Activated naive CD4-positive, alpha-beta T cell treated with anti-CD3 and anti-CD28 coated beads, Interleukin-2, amount 50 U/mL, for 72 hours (primary cell): Measurements from ENCODE around the gene TNNT3. TPM values are rescaled to one million over a fixed set of nuclear protein-coding genes. Genes with fewer than 3 reads are reported as not detected.
A peak's percentile ranks its signal among the peaks of the same experiment; 100 is the strongest.
"Not testable (repeated sequence)": the region's sequence is repeated elsewhere in the genome, so short reads cannot be mapped to it uniquely, and the experiment has no call there.

Experiments
- ATAC-seq, 2 donors: fragments of 150-1000 bp; cut with Tn5 transposase; 2 replicates each; pipeline ENCODE4 v1.10.0; 2021; ENCODE audit warnings: mild to moderate bottlenecking in 2 of 2, moderate library complexity in 2 of 2
- DNase-seq, 2 donors: peaks; one replicate each; pipeline ENCODE4 v3.0.0; 2021 to 2022; ENCODE audit warnings: low spot score in 2 of 2
- H3K27ac Mint-ChIP-seq, 2 donors: one replicate each; pipeline ENCODE4 v1.8.0; 2022; ENCODE audit warnings: mild to moderate bottlenecking in 2 of 2, mixed read lengths in 2 of 2
- H3K36me3 Mint-ChIP-seq, 2 donors: one replicate each; pipeline ENCODE4 v1.8.0; 2022; ENCODE audit warnings: mixed read lengths in 2 of 2
- H3K9me3 Mint-ChIP-seq, 2 donors: one replicate each; pipeline ENCODE4 v1.8.0; 2022; ENCODE audit warnings: mixed read lengths in 2 of 2
- total RNA-seq, 2 donors: library from RNA; stranded (reverse); gene quantifications; one replicate each; pipeline ENCODE4 v1.2.3, GENCODE V29; 2022

The TNNT3 gene
- total RNA-seq, 2 donors from 2014 or later: 10.3 to 12.9 TPM

DNA sequence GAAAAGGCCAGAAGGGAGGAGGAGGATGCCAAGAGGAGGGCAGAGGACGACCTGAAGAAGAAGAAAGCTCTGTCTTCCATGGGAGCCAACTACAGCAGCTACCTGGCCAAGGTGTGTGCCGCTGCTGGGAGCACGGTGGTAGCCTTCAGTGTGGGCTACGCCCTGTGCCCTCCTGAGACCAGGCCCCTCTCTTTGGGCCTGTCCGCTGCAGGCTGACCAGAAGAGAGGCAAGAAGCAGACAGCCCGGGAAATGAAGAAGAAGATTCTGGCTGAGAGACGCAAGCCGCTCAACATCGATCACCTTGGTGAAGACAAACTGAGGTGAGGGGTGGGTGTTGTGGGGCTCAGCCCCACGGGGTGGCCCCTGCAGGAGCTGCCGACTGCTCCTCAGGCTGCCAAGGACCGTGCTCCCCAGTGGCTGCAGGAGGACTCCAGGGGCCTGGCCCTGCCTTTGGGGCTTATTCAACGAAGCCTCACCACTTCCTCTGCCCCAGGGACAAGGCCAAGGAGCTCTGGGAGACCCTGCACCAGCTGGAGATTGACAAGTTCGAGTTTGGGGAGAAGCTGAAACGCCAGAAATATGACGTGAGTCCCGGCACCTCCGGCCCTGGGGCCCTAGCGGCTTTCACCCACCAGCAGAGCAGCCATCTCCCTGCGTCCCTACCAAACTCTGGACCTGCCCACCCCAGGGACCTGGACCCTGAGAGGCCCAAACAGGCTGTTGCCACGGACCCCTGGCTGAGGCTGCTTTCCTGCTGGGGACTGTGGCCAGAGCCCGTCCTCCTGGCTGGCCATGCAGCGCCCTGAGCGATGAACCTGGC is 15.0 kb downstream of the TNNT3 start:
- Mint-ChIP-seq H3K36me3 (no peaks in the 10 kb centered on the region), H3K9me3 (no peaks in the 10 kb centered on the region)
- peak in 1 of 2 donors; percentile 50 for DNase-seq

DNA sequence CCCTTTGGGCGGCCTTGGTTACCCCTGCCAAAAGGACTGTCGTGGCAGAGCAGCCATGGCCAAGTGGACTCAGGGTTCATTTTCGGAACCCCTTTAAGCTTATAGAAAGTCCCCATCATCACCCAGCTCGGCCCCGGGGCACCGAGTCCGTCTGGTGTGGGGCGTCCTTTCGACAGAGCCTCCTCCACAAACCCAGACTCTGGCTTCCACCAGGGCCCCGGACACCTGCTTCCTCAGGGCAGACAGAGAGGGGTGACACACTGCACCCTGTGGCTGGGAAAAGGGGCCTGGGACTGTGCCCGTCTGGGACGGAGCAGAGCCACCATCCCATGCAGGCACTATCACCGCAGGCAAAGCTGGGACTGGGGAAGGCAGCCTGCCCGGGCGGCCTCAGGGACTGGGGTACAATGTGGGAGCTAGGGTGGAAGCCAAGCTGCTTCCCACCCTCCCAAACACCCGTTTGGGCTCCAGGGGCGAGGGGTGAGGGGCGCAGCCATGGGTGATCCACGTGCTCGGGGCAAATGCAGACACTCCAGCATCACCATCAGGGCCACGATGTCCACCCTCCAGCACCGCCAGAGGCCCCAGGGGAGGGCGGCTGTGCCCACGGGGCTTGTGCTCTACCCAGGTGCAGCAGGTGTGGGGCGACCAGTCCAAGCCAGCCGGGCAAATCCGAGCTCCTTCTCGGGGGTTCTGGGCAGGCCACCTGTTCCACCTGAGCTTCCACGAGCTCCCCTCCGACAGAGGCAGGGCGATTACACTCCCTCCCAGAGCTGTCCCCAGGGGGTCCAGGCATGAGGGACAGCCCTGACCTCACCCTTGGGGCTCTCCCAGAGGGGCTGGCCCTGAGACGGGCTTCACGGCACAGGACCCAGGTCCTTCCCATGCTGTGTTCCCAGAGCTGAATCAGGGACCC is 15.9 kb downstream of the TNNT3 start:
- H3K27ac Mint-ChIP-seq: no peak overlapping the region
- no peaks in the 10 kb centered on the region for H3K36me3 Mint-ChIP-seq
- peak in 1 of 2 donors; percentile 50 for DNase-seq
- no peak for ATAC-seq
- H3K9me3 Mint-ChIP-seq: no peaks in the 10 kb centered on the region

More for the DNA sequence above, 15.0 kb downstream of the TNNT3 start:
- no peak overlapping the region for H3K27ac Mint-ChIP-seq
- no peak for ATAC-seq

DNA sequence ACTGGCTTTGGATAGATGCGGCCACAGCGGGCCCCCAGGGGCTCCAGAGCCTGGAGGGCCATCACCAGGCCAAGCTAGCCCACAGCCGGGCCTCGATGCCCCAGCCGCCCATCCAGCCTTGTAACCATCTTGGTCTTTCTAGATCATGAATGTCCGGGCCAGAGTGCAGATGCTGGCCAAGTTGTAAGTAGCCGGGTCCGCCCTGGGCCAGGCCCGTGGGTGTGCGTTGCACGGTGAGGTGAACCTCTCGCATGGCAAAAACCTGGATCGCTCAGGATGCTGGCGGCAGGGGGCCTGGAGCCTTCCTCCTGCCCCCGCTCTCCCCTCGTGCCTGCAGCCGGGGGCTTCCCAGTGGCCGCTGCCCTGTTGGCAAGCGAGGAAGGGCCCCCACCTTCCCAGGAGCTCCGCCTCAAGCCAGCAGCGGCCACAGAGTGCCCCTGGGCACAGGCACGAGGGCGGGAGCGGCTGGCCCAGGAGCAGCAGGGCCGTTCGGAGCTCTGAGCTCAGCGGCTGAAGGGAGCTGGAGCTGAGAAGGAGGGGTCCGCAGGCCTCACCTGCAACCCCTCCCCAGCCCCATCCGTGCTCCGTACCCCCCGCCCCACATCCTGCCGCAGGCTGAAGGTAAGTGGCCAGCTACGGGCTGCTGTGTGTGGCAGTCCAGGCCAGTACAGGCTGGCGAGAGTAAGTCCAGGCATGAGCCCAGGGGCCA is 16.7 kb downstream of the TNNT3 start:
- Mint-ChIP-seq H3K36me3 (no peaks in the 10 kb centered on the region), H3K27ac (no peak overlapping the region), H3K9me3 (no peaks in the 10 kb centered on the region)
- DNase-seq (peak in 1 of 2 donors; percentile 41), ATAC-seq (no peak)

DNA sequence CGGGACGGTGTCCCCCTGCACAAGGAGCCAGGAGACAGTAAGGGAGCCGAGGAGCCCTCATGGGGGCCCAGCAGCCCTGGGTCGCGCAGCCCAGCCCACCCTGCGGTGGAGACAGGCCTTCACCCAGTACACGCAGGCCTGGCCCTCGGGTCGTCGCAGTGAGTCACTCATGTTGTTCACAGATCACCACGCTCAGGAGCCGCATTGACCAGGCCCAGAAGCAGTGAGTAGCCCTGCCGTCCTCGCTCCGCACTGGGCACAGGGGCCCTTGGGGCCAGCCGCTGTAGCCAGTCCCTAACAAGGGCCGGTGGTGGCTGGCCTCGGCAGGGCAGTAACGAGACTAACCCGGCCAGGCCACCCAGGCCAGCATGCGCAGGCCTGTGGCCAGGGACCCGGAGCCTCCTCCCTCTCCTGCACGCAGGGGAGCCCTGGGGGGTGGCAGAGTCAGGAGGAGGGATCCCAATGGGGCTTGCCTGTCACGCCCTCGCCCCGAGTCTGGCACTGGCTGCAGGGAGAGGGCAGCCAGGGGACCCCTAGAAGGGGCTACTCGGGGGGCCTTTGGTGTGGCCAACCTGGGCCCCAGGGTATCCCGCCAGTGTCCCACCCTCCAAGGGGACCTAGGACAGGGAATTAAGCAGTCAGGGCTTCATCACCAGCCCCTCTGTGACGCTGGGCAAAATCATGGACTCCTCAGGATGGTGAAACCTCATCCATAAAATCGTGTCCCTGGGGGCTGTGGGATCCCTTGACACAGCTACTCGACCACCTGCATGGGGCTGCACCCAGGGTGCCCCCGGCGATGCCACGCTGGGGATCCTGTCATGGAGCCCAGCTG is 17.5 kb downstream of the TNNT3 start:
- peak in 1 of 2 donors; percentile 52 for DNase-seq
- no peak for ATAC-seq

DNA sequence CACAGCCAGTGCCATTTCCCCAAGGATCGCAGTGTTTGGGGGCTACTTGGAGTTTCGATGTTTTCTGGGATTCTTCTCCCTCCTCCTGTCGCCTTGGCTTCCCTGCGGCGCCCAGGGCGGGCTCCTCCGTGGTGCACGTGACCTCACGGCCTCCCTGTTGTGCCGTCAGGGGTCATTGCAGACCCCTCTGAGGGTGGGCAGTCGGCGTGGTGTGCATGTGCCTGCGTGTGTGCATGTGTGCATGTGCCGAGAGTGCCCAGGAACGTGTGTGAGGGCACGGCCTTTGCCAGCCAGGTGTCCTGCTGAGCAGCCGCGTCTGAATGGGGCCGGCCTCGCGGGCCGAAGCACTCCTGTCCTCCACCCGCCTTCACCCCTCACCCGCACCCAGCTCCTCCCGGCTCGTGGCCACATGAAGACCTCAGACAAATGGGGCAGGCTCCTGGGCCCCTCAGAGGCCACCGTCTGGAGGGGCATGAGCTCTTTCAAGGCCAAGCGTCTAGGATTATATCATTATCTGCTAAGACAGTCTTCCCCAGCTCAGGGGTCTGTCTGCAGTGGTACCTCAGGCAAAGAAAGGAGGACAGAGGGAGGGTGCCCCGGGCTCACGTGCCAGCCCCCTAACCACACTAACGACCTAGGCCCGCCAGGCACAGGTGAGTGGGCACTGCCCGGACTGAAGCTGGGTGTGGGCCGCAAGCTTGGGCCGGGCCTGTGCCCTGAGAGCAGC is 18.3 kb downstream of the TNNT3 start:
- no peak overlapping the region for H3K27ac Mint-ChIP-seq
- ATAC-seq (no peak), DNase-seq (peak in 1 of 2 donors; percentile 51)
- H3K36me3 Mint-ChIP-seq: no peaks in the 10 kb centered on the region
- no peaks in the 10 kb centered on the region for H3K9me3 Mint-ChIP-seq

More for the DNA sequence above, 17.5 kb downstream of the TNNT3 start:
- Mint-ChIP-seq H3K36me3 (no peaks in the 10 kb centered on the region), H3K27ac (no peak overlapping the region), H3K9me3 (no peaks in the 10 kb centered on the region)

DNA sequence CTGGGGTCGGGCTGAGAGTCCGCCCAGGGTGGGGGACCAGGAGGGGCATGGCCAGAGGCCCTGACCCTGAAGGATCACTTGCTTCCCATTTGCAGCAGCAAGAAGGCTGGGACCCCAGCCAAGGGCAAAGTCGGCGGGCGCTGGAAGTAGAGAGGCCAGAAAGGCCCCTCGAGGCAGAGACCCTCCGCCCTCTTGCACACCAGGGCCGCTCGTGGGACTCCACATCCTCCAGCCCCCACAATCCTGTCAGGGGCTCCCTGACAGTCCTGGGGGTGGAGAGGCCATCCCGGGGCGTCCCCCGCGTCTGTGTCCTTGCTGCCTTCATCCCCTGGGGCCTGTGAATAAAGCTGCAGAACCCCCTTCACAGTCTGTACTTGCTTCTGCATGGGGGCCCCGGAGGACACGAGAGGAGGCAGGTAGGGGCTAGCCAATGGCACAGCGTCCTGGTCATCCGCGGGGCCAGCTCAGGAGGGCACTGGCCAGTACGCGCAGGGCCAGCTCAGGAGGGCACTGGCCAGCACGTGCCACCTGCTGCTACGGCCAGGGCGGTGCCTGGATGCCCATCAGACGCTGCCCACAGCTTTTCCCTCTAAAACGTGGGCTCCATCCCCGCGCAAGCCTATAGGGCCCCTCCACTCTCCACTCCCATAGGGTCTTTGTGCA is 19.0 kb downstream of the TNNT3 start:
- ATAC-seq: no peak
- no peaks in the 10 kb centered on the region for H3K9me3 Mint-ChIP-seq
- peak in 1 of 2 donors; percentile 54 for DNase-seq
- no peaks in the 10 kb centered on the region for H3K36me3 Mint-ChIP-seq
- no peak overlapping the region for H3K27ac Mint-ChIP-seq

DNA sequence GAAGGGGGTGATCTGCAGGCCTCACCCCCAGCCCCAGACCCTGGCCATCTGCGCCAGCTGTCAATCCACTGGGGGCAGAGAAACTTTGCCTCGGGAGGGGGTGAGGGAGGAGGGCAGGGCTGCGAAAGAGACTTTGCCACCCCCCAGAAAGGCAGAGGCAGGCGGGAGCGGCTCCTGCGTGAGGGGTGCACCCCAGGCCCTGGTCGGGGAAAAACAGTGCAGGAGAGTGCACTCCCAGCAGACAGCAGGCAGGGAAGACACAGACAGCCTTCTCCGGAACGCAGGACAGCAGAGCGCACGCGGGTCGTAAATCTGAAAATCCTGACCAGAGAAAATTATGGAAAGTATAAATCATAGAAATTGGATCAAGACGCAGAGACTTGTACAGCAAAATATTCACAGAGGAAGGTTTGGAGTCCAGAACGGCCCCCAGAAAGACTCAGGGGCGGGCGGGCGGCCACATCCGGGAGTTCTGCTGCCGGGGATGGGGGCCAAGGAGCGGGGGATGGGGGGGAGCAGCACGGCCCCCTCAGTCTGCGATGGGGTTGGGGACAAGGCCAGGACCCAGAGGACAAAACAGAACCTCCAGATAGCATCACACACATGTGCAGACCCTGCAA is 19.6 kb downstream of the TNNT3 start:
- Mint-ChIP-seq H3K27ac (peak overlapping the region in 1 of 2 donors; percentile 26), H3K9me3 (no peaks in the 10 kb centered on the region), H3K36me3 (no peaks in the 10 kb centered on the region)
- DNase-seq: no peak
- peak in 1 of 2 donors; percentile 29 for ATAC-seq

DNA sequence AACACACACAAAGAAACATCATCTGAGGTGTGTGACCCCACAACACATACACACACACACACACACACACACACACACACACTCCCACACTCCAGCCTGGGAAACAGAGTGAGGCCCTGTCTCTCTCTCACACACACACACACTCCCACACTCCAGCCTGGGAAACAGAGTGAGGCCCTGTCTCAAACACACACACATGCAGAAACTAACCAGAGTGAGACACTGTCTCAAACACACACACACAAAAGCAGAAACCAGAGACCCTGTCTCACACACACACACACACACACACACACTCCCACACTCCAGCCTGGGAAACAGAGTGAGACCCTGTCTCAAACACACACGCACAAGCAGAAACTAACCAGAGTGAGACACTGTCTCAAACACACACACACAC is 20.3 kb downstream of the TNNT3 start:
- H3K27ac Mint-ChIP-seq: peak overlapping the region; percentile 26 to 53

DNA sequence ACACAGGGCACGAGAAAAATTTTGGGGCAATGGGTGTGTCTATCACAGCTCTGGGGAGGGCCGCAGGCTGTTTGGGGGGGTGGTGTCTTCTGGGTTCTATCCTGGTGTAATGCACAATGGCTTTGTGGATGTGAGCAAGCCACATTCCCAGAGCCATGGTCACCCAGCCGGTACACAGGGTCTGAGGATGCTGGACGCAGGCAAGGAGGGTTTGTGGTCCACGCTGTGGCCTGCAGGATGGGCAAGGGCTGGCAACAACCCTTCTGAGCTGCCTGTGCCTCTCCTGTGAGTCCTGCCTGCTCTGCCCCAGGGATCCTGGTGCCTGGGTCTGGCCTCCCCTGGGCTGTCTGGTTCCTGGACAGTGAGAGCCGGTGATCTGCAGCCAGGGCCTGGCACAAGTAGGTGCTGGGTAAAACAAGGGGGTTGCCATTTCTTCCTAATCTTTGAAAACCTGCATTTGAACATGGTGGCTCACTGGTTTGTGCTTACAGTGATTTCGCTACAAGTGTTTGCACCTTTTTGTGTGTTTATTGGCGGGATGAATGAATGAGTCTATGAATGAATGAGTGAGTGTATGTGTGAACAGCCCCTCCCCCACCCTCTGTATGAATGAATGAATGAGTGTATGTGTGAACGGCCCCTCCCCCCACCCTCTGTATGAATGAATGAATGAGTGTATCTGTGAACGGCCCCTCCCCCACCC is 23.2 kb downstream of the TNNT3 start:
- Mint-ChIP-seq H3K27ac (no peak overlapping the region), H3K36me3 (no peaks in the 10 kb centered on the region), H3K9me3 (no peaks in the 10 kb centered on the region)
- ATAC-seq (no peak), DNase-seq (peak in 1 of 2 donors; percentile 16)

More for the DNA sequence above, 20.3 kb downstream of the TNNT3 start:
- ATAC-seq, H3K36me3 Mint-ChIP-seq, H3K9me3 Mint-ChIP-seq: not testable (repeated sequence)
- peak in 1 of 2 donors; percentile 11 for DNase-seq

DNA sequence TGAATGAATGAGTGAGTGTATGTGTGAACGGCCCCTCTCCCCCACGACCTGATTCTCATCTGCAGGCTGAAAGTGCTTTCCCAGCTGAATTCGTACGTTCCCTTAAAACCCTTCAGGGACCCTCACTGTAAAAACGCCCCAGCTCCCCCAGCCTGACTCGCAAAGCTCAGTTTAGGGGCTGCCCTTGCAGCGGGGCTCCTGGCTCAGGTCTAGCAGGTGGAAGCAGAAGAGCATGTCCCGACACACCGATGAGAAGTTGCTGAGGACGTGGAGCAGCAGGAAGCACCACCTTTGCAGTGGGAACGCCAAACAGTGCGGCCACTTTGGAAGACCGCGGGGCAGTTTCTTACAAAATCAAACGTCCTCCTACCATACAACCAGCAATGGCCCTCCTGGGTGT is 24.1 kb downstream of the TNNT3 start:
- peak in 1 of 2 donors; percentile 52 for DNase-seq
- no peak for ATAC-seq
- H3K9me3 Mint-ChIP-seq: no peaks in the 10 kb centered on the region
- H3K36me3 Mint-ChIP-seq: no peaks in the 10 kb centered on the region
- no peak overlapping the region for H3K27ac Mint-ChIP-seq

DNA sequence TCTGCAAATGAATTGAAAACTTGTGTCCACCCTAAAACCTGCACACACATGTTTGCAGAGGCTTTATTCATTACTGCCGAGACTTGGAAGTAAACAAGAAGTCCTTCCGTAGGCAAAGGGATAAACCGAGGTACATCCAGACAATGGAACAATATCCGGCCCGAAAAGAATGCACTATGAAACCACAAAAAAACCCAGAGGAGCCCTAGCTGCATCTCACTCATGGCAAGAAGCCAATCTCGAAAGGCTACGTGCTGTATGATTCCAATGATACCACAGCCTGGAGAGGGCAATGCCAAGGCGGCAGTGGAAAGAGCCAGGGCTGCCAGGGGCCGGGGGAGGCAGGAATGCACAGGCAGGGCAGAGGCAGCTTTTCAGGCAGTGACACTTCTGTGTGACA is 24.5 kb downstream of the TNNT3 start:
- peak in 1 of 2 donors; percentile 39 for DNase-seq
- Mint-ChIP-seq H3K27ac (no peak overlapping the region), H3K36me3 (no peaks in the 10 kb centered on the region), H3K9me3 (no peaks in the 10 kb centered on the region)
- ATAC-seq: no peak

DNA sequence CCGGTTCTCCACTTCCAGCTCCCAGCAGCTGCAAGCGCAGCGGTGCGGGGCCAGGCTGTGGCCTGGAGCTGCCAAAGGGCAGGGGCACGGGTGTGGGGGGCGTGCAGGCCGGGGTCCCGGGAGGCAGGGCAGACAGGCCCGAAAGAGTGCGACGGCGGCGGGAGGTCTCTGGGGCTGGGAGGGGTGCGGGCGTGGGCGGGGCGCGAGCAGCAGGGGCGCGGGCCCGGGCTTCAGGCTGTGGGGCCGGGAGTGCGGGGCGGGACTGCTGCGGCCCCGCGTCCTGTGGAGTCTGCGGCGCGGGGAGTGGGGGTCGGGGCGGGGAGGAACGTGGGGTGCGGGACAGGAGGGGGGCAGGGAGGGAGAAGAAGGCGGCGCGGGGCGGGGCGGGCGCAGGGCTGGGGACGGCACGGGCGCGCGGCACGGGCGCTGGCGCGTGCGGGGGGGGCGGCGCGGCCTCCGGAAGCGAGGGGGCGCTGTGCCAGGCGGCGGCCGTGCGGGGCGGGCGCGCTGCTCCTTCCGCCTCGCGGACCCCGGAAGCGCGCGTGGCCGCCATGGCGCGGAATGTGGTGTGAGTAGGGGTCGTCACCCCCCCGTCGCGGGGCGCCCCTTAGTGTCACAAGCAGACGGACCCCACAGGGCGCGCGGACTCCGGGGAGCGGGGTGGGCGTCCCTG is 27.4 kb downstream of the TNNT3 start, which contains the start of gene MRPL23:
MRPL23 (plus strand) TSS at position 521 of the 673 bp plus-strand sequence; CDS start at position 552, 31 bp downstream.
- H3K36me3 Mint-ChIP-seq: no peaks in the 10 kb centered on the region
- DNase-seq: peak in 1 of 2 donors; percentile 52
- peak; percentile 76 to 86 for ATAC-seq
- no peaks in the 10 kb centered on the region for H3K9me3 Mint-ChIP-seq
- H3K27ac Mint-ChIP-seq: no peak within 1 kb of the TSS

DNA sequence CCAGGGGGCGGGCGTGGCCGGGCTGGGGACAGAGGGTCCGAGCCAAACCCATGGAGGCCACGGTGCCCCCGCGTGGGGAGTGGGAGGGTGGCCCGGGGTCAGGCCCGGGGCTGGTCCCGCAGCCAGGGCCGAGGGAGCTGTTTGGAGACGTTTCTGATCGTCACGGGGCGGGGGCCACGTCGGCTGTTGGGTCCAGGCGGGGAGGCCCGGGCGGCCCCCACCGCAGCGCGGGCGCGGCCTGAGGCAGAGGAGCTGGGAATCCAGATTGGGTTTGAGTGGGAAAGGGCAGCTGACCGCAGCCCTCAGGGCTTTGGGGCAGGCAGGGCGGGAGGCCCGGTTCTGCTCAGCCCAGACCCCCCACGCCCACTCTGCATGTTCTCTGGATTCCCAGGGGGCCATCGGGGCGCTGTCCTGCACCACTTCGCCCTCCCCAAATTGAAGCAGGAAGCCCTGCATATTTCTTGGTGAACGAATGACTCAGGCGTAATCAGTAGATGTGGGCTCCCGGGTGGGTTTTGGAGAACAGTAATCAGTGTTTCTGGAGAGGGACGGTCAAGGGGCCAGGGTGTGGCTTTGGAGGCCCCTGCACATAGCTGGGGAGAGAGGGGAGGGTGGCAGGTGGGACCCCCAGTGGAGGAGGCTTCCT is 28.2 kb downstream of the TNNT3 start:
- ATAC-seq: peak; percentile 25 to 67
- Mint-ChIP-seq H3K36me3 (no peaks in the 10 kb centered on the region), H3K27ac (no peak overlapping the region), H3K9me3 (no peaks in the 10 kb centered on the region)
- no peak for DNase-seq
